HG03095 (cell line): ENCODE data around the gene DTD1.

Source experiments
- ATAC-seq: cut with Tn5 transposase; IDR thresholded peaks from one replicate; pipeline ENCODE4 v1.9.1; 2021; ENCODE audit warnings: moderate library complexity; ENCODE audit not compliant: unreplicated experiment

DTD1 gene

GRCh38 chr20:18614244-18614643, 26.4 kb downstream of the DTD1 start:
- ATAC-seq: no peak

GRCh38 chr20:18615020-18615650, 27.3 kb downstream of the DTD1 start:
- ATAC-seq: no peak

GRCh38 chr20:18621004-18621403, 33.1 kb downstream of the DTD1 start:
- no peak for ATAC-seq

GRCh38 chr20:18623156-18623910, 35.5 kb downstream of the DTD1 start:
- no peak for ATAC-seq

GRCh38 chr20:18624948-18625347, 37.1 kb downstream of the DTD1 start:
- no peak for ATAC-seq

- no peak for ATAC-seq
These were observed 38.2 kb downstream of the DTD1 start for GRCh38 chr20:18625907-18626655.

GRCh38 chr20:18628330-18628920, 40.6 kb downstream of the DTD1 start:
- ATAC-seq: no peak

- ATAC-seq: peak; percentile 87
These were observed 44.4 kb downstream of the DTD1 start for GRCh38 chr20:18632196-18632789.

- no peak for ATAC-seq
These were observed 45.6 kb downstream of the DTD1 start for GRCh38 chr20:18633411-18633810.

- no peak for ATAC-seq
These were observed 46.6 kb downstream of the DTD1 start for GRCh38 chr20:18634501-18634900.

- ATAC-seq: no peak
These were observed 47.5 kb downstream of the DTD1 start for GRCh38 chr20:18635380-18635779.

GRCh38 chr20:18637224-18637623, 49.4 kb downstream of the DTD1 start:
- no peak for ATAC-seq

GRCh38 chr20:18638768-18639167, 50.9 kb downstream of the DTD1 start:
- ATAC-seq: no peak

GRCh38 chr20:18639501-18639979, 51.7 kb downstream of the DTD1 start:
- ATAC-seq: no peak

GRCh38 chr20:18645196-18645745, 57.4 kb downstream of the DTD1 start:
- ATAC-seq: no peak

GRCh38 chr20:18645851-18646250, 58.0 kb downstream of the DTD1 start:
- ATAC-seq: no peak

- no peak for ATAC-seq
These were observed 59.9 kb downstream of the DTD1 start for GRCh38 chr20:18647777-18648176.

- ATAC-seq: no peak
These were observed 62.4 kb downstream of the DTD1 start for GRCh38 chr20:18650224-18650623.

GRCh38 chr20:18653736-18654447, 66.0 kb downstream of the DTD1 start:
- no peak for ATAC-seq

- ATAC-seq: no peak
These were observed 66.6 kb downstream of the DTD1 start for GRCh38 chr20:18654448-18654773.
